ENCODE data around the gene TMEM50B. TPM values are rescaled to one million over a fixed set of nuclear protein-coding genes. Genes with fewer than 3 reads are reported as not detected.

Gene TMEM50B
- total RNA-seq, 1 donor from 2014 or later = 24.9 TPM

DNA sequence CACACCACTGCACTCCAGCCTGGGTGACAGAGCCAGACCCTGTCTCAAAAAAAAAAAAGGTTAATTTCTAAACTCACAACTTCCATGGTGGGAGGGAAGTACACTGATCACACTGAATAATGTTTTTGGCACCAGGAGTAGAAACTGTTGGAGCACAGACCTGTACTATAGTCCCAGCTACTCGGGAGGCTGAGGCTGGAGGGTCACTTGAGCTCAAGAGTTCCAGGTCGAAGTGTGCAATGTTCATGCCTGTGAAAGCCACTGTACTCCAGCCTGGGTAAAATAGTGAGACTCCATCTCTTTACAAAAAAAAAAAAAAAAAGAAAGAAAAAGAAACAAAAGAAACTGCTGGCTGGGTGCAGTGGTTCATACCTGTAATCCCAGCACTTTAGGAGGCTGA, 35.3 kb downstream of the TMEM50B start:
- peaks cover 0 to 7% of the 10 kb centered on the region in 2 donors for H3K4me1 ChIP-seq
- no peak for DNase-seq (ENCODE audit: low spot score in 2 of 2)
- no peaks in the 10 kb centered on the region for H3K27me3 ChIP-seq
- H3K9me3 ChIP-seq = no peaks in the 10 kb centered on the region
- intact Hi-C loops (cut with DNase I) = loop anchor here (2.0 to 5.0 kb wide), 2 partner anchors 84 to 177 kb away; partner anchors contain the start of gene IL10RB
- no peak overlapping the region for H3K4me3 ChIP-seq
- TF ChIP-seq, protein P1, sequence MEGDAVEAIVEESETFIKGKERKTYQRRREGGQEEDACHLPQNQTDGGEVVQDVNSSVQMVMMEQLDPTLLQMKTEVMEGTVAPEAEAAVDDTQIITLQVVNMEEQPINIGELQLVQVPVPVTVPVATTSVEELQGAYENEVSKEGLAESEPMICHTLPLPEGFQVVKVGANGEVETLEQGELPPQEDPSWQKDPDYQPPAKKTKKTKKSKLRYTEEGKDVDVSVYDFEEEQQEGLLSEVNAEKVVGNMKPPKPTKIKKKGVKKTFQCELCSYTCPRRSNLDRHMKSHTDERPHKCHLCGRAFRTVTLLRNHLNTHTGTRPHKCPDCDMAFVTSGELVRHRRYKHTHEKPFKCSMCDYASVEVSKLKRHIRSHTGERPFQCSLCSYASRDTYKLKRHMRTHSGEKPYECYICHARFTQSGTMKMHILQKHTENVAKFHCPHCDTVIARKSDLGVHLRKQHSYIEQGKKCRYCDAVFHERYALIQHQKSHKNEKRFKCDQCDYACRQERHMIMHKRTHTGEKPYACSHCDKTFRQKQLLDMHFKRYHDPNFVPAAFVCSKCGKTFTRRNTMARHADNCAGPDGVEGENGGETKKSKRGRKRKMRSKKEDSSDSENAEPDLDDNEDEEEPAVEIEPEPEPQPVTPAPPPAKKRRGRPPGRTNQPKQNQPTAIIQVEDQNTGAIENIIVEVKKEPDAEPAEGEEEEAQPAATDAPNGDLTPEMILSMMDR (IDR thresholded peaks at IDR 0.05) = no peak
- H3K36me3 ChIP-seq = peaks cover 9 to 29% of the 10 kb centered on the region in 2 donors
- peak overlapping the region in 1 of 2 donors; percentile 62 for H3K27ac ChIP-seq

DNA sequence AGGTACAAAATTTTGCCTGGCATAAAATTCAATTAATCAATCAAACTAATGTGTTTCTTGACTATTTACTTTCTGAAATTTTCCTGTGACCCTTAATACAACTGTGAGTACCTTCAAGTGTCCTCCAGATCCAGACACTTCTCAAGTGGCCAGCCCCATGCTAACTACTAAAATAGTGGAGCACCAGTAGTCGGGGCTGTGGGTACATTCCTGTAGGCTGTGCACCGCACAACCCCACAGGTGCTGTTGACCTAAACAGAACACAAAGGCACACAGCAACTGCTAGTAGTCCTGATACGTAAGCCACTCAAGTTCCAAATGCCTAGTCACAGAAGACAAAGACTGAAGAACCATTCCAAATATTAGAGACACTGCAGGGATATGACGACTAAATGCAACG, 36.6 kb downstream of the TMEM50B start:
- Histone ChIP-seq H3K4me3 (no peak overlapping the region), H3K36me3 (peaks cover 13 to 26% of the 10 kb centered on the region in 2 donors), H3K9me3 (no peaks in the 10 kb centered on the region), H3K27me3 (no peaks in the 10 kb centered on the region), H3K4me1 (peaks cover 0 to 7% of the 10 kb centered on the region in 2 donors), H3K27ac (peak overlapping the region in 1 of 2 donors; percentile 14)
- DNase-seq (ENCODE audit: low spot score in 2 of 2) = no peak
- intact Hi-C loops (cut with DNase I) = loop anchor here (5.0 kb wide), 1 partner anchor 176 kb away; the partner anchor contains the start of gene IL10RB
- TF ChIP-seq, protein P1 (IDR thresholded peaks at IDR 0.05) = no peak

DNA sequence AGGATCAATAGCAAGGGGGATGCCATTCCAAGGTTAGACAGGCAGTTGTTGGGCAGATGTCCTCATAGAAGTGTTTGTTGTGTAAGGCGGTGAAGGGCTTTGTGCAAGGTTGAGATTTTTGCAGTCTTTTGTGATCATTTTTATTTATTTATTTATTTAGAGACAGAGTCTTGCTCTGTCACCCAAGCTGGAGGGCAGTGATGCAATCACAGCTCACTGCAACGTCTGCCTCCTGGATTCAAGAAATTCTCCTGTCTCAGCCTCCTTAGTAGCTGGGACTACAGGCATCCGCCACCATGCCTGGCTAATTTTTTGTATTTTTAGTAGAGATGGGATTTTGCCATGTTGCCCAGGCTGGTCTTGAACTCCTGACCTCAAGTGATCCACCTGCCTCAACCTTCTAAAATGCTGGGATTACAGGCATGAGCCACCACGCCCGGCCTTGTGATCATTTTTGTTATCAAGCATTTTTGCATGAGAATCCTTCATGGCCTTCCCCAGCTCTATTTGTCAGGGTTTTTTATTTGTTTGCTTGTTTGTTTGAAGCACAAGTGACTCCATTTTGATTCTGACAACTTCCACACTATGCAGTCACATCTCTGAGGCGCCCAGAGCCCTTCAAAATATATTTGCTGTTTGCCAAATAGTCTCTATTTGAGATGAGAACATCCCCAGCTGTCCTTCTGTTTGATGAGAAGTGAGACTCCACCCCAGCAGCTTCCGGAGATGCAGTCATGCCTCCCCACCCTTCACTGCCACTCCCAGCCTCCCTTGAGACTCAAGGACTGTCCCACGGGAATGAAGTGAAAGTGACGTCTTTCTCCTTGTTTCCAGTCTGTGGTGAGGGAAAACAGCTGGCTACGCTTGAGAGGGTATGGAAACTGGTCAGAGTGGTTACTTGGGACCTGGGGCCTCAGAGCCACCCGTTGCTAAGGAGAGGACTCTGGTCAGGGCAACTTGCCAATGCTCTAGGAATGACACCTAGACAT, 38.0 kb downstream of the TMEM50B start:
- DNase-seq (ENCODE audit: low spot score in 2 of 2) = peak in 1 of 2 donors; percentile 70
- TF ChIP-seq, protein P1 (IDR thresholded peaks at IDR 0.05) = no peak
- Histone ChIP-seq H3K36me3 (peaks cover 24 to 30% of the 10 kb centered on the region in 2 donors), H3K27me3 (no peaks in the 10 kb centered on the region), H3K27ac (peak overlapping the region; percentile 14 to 37), H3K4me1 (peaks cover 0 to 7% of the 10 kb centered on the region in 2 donors), H3K4me3 (no peak overlapping the region), H3K9me3 (no peaks in the 10 kb centered on the region)
- intact Hi-C loops (cut with DNase I) = loop anchor here (5.0 kb wide), 1 partner anchor 174 kb away; the partner anchor contains the start of gene IL10RB

DNA sequence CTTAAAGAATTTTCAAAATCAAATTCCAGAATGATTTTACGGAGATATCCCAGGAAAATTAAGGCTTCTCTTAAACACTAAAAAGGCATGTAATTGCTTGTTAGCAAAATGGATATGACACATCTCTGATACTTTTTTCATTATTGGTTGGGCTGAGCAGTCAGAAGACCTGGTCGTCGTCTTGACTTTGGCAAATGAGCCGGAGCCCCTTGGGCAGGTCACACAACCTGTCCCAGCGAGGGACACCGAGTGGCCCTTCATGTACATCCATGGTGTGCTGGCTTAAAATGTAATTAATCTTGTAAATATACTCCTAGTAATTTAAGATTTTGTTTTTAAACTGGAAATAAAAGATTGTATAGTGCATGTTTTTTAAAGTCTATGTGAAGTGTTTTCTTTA, 42.6 kb downstream of the TMEM50B start:
- peak overlapping the region in 1 of 2 donors; percentile 60 for H3K27ac ChIP-seq
- H3K27me3 ChIP-seq = no peaks in the 10 kb centered on the region
- no peak for DNase-seq (ENCODE audit: low spot score in 2 of 2)
- H3K9me3 ChIP-seq = no peaks in the 10 kb centered on the region
- peaks cover 11 to 20% of the 10 kb centered on the region in 2 donors for H3K4me1 ChIP-seq
- intact Hi-C loops (cut with DNase I) = no loop called here
- peaks cover 52 to 54% of the 10 kb centered on the region in 2 donors for H3K36me3 ChIP-seq
- TF ChIP-seq, protein P1 (IDR thresholded peaks at IDR 0.05) = no peak
- no peak overlapping the region for H3K4me3 ChIP-seq

DNA sequence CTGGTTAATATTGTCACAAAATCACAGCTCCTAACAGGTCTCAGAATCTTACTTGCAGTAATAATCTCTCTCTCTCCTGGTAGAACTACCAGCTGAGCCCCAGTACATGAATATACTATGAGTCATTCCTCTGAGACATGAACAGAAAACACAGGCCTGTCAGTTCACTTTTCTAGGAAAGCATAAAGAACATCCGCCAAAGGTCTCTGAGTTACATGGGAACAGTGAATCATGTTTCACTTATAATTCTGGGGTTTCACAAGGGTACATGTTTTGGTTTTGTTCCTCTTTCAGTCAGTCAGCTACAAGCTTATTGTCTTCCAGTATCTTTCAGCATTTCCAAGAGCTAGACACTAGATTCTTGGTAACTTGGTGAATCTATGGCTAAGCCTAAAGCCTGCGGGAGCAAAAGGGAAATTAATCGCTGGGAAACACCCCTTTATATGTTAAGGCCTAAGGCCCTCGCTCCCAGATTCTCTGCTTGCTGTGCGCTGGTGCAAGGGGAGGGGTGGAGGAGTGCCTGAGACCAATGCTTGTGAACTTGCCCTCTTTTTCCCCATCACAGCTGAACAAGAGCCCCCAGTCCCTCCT, 44.9 kb downstream of the TMEM50B start:
- peak overlapping the region in 1 of 2 donors; percentile 23 for H3K4me3 ChIP-seq
- no peak for DNase-seq (ENCODE audit: low spot score in 2 of 2)
- H3K9me3 ChIP-seq = no peaks in the 10 kb centered on the region
- H3K27ac ChIP-seq = peak overlapping the region; percentile 67 to 91
- peaks cover 68 to 70% of the 10 kb centered on the region in 2 donors for H3K36me3 ChIP-seq
- no peaks in the 10 kb centered on the region for H3K27me3 ChIP-seq
- peaks cover 11 to 18% of the 10 kb centered on the region in 2 donors for H3K4me1 ChIP-seq
- intact Hi-C loops (cut with DNase I) = loop anchor here (2.0 kb wide), 4 partner anchors 30 to 110 kb away; partner anchors contain the start of gene IFNAR1
- TF ChIP-seq, protein P1 (IDR thresholded peaks at IDR 0.05) = no peak
